ENCODE results near the gene PTPRE.
"Not testable (repeated sequence)": the region's sequence is repeated elsewhere in the genome, so short reads cannot be mapped to it uniquely, and the experiment has no call there.

The PTPRE gene

DNA sequence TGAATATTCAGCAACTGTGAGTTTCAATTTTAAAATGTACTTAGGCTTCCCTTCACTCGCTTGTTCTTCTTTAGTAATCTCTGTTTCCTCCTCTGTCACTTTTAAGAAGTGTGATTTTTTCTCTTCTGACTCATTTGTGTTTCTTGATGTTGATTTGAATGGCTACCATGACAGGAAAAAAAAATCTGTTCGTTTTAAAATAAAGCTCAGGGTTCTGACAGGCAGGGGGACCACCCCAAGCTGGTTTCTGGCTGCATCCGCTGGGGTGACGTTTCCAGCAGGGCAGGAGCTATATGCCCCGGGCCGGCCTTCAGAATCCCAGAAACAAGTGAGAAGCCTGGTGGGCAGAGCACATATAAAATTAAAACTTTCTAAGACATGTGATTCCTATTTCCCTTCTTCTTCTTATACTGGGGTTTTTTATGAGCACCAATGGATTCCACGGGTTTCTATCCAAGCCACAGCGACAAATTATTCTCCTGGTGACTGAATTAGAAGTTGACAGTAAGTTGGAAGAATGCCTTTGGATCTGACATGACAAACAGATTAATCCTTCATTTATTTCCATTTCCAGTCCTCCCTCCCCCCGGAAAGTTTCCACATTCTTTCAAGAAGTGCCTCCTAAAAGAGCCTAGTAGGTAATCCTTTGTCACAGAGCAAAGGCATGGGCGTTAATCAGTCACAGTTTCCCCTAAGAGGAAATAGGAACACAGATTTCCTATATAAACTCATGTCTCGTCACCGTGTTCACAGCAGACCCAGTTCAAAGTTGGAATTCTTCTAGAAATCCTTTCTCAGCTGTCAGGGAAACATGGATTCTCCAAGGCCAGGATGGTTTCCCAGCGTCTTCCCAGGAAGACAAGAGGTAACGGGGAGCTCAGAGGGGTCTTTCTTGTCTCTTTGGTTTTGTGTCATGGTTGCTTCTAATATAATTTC lies 79.9 kb downstream of the PTPRE start:
- no peak for DNase-seq

GRCh38 chr10:127987467-127988380 lies 80.8 kb downstream of the PTPRE start:
- no peak for DNase-seq

GRCh38 chr10:127989481-127990012 lies 82.6 kb downstream of the PTPRE start:
- DNase-seq: no peak

DNA sequence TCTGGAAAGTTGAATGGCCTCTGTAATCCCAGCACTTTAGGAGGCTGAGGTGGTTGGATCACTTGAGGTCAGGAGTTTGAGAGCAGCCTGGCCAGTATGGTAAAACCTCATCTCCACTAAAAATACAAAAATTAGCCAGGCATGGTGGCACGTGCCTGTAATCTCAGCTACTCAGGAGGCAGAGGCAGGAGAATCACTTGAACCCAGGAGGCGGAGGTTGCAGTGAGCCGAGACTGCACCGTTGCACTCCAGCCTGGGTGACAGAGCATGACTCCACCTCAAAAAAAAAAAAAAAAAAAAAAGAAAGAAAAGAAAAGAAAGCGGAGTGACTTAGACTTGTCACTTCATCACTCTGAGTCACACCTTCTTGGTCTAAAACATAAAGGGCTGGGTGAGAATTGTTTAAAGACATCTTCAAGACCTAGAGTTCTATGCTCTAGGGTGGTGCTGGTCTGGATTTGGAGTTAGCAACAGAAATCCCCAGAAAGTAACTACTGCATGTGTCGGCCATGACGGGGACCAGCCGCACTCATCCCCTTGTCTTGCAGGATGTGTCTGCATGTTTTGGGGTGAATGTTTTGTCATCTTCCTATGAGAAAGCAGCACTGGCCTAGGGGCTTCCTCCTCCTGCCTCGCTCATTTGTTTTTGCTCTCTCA lies 83.4 kb downstream of the PTPRE start:
- DNase-seq: not testable (repeated sequence)

- no peak for DNase-seq
Observed at GRCh38 chr10:127990846-127991542, 84.1 kb downstream of the PTPRE start.

DNA sequence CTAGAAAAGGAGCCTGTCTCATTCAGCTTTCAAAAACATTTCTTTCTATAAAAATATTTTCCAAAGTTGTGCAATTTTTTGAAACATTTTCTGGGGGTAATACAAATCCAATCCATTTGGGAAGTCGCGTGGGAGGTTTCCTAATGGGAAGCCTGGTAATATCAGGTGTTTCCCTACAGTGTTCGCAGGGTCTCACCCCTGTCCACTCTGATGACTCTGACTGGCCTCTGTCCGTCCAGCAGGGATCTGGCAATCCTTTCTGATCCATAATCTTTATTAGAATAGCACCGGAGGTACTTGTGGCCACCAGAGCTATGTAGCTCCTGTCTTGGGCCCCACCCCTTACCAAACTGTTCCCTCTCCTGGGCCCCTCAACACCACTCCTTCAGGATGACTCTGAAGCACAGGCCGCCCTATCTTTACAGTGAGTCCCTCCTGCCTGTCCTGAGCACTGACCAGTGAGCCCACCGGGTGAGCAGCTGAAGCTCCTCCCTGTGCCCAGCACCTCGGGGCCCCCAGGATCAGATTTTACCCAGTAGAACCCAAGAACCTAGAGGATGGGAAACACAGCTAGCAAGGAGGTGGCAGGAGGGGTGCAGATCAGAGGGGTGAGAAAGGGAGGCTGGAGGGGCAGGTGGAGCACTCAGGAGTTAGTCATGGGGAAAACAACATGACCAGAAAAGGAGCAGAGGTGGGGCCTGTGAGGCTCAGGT lies 84.8 kb downstream of the PTPRE start:
- no peak for DNase-seq

- DNase-seq: no peak
Observed at GRCh38 chr10:127992376-127992775, 85.5 kb downstream of the PTPRE start.

- no peak for DNase-seq
Observed at GRCh38 chr10:127993056-127993690, 86.3 kb downstream of the PTPRE start.

DNA sequence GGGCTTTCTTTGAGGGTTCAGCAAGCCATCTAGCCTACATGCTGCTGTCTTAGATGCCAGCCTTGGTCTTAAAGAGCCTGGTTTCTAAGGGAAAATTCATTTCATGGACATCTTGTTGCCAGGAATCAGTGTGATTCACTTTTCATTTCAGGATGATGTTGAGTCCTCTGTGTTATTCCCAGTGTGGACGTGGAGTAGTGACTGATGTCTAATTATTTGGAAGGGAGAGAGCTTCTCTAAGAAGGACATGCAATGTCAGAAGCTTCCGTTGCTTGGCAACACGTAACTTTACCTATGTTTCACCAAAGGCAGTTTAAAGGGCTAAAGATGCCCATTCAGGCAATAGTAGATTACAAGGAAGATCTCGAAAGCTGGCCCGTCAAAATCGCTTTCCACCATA lies 89.0 kb downstream of the PTPRE start:
- DNase-seq: no peak

- DNase-seq: no peak
Observed at GRCh38 chr10:127996586-127996985, 89.7 kb downstream of the PTPRE start.

GRCh38 chr10:127997271-127997670 lies 90.4 kb downstream of the PTPRE start:
- DNase-seq: no peak

DNA sequence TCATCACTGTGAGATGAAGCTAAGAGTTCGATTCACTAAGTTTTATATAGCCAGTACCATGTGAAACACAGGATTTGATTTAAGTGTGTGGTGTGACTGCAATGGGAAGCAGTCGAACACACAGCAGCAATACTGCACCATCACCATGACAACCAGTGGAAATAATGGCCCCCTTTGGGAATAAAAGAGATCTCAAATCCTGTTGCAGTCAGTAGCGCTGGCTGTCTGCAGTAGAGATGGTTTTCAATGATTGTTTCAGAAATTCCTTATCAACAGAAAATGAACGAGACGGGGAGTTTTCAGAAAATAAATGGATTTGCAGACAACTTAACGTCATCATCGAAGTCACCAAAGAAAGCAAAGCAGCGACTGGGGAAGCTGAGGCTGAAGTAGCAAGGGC lies 91.0 kb downstream of the PTPRE start:
- no peak for DNase-seq

GRCh38 chr10:127998501-127999144 lies 91.7 kb downstream of the PTPRE start:
- DNase-seq: no peak

DNA sequence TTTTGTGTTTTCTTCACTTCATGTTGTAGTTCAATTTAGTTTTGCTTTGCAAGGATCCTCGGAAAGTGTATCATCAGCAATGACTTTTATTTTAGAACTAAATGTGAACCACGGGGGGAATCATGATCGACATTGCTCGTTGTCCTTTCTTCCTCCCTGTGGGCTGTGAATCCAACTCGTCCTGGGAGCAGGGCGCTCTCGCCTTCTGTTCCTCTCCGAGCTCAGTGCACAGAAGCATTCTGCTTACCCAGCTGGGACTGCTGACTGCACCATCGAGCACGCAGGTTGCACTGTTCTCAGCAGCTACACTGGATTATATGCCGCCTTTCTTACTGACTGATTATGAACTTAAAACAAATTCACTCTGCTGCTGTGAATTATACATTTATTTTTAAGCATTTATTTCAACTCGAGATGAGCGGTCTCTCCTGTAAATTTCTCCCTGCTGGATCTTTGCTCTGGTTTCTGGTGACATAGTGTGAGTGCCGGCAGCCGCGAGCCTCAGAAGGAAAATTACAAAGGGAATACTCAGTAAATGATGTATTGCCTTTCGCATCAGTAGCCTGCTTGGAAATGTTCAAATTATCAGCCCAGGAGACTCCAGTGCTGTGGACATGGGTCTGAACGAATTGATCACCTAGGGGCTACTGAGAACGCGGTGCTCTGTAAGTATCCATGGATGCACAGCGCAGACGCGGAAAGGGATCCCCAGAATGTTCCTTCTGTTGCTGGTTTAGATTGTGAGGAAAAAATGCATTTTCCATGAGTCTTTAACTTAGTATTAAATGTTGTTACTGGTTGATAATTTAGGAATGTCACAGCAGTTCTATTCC lies 92.6 kb downstream of the PTPRE start:
- no peak for DNase-seq

- no peak for DNase-seq
Observed at GRCh38 chr10:128000471-128001362, 93.8 kb downstream of the PTPRE start.

GRCh38 chr10:128001363-128001745 lies 94.5 kb downstream of the PTPRE start:
- no peak for DNase-seq

GRCh38 chr10:128001849-128002248 lies 94.9 kb downstream of the PTPRE start:
- DNase-seq: no peak

DNA sequence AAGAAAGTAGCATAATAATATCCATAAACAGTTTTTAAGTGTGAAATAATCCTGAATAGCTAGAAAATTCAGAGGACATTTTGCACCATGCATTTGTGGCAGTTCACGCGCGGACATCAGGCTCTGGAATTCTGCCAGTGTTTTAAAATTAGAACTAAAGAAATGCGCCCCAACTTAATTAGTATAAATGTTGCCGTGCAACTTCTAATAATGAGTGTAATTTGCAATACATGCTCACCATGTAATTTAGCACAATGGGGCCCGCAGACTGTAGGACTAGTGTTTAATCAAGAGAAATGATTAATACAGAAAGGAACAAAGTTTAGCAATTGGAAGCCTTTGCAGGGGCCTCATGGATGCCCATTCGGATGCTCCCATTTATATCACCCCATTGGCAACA lies 96.6 kb downstream of the PTPRE start:
- no peak for DNase-seq

DNA sequence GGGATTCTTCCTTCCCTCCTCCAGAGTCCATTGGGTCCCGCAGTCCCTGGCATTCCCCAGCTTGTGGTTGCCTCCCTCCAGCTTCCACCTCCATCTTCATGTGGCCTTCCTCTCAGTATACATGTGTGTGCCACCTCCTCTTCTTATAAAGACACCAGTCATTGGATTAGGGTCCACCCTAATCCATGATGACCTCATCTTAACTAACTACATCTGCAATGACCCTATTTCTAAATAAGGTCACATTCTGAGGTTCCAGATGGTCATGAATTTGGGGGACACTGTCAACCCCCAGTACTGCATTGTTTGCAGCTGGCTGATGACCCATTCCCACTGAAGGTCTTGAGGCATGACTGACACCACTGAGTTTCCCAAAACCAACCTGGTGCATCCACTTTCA lies 99.0 kb downstream of the PTPRE start:
- no peak for DNase-seq
